ENCODE data around the gene CPEB4.

Gene CPEB4

DNA sequence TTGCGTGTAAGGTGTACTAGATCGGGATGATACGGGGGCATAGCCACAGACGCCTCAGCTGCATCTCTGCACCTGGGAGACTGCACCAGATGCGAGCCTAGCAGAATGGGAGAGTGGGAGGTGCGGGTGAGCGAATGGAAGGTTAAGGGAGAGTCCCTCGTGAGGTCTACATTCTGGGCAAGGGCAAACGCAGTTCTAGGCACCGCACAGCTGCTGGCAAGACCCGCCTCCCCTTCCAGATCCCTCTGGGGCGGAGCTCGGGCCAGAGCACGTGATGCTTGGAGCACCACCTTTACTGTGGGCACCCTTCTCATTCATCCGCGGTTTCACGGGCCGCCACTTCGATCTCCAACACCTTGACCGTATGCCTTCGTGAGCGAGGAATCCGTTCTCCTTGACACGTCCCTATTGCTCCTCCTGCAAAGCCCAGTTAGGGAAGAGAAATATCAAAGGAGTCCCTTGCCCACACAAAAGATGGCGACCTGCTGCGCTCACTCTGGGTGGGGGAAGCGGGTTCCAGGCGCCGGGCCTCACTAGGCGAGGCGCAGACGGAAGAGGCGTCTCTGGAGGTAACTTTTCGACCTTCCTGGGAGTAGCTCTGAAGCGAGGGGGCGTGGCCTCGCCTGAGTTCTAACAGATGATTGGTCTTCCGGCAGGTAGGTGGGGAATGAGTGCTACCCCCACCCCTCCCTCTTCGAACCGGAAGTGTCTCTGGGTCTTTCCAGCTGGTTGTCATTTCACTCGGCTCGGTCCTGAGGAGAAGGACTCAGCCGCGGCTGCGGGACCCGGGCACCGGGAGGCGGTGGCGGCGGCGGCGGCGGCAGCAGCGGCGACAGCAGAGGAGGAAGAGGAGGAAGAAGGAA, at the start of gene CPEB4:
Gene CPEB4, plus strand, starts transcription at position 740 of the 863 bp plus-strand sequence. CDS start 1,385 bp downstream, outside the sequence.
- DNase-seq: peak; percentile 98

DNA sequence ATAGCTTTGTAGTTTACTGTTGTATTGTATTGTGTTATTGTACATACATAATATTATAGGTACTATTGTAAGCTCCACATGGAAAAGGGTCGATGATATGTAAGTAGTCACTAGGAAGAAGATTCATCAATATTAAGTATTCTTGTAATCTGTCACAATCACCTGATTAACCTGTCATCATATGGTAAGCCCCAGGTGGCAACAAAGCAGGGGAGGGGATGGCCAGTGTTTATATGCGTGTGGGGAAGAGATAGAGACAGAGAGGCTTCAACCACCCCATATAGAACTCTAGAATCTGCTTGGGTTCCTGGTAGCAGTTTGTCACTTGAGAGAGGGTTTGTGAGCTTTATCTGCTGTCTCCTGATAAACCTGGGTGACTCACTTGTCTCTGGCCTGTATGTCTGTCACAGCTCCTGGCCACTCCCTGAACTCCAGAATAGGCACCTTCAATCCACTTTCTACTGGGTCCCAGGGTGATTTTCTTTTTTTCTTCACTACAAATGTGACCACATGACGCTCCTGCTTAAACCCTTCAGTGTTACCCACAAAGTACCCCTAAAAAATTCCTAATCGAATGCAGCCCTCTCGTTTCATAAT, 48.9 kb upstream of the CPEB4 start:
- no peak for DNase-seq

DNA sequence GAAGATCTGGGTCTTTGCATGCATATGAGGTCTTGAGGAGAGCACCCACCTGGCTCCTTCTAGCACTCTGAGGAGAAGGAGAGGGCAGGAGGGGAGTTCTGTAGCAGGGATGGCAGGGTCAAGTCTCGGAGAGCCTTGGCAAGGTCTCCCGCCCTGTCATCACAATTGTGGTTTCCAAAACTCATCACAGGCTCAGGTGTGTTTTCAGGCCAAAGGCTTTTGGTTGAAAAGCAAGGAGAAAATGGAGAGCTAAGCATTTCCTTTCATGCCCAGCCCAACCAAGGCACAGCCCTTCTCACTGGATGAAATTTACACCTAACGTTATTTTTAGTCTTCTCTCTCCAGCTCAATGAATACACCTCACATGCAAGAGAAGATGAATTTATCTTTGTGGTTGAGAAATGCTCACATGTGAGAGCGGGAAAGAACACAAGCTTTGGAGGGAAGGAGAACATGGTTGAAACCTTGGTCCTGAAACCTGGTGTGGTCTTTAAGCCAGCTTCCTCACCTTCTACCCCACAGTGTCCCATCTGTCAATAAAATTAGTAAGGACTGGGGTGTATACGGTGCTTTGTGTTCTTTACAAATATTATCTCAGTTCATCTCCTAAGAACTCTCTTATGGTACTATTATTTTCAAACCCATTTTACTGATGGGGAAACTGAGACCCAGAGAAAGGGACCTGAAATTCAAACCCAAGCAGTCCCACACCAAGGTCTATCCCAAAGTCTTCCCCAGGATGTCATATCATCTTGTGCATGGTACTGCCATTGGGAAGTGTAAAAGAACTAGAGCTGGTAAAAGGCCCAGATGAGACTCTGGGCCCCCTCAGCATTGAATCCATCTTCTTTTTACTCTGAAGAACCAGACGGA, 47.8 kb upstream of the CPEB4 start:
- no peak for DNase-seq

DNA sequence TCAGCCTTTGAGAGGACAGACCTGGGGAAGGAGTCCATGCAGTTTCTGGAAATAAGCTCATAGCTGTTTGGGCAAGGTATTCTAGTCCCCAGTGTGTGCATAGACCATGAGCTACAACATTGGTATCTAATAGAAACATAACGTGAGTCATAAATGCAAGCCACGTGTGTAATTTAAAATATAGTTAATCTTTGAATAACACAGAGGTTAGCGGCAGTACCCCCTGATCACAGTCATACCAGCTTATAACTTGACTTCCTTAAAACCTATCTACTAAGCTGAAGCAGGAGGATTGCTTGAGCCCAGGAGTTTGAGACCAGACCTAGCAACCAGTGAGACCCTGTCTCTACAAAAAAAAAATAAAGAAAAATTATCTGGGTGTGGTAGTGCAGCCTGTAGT, 46.4 kb upstream of the CPEB4 start:
- DNase-seq: no peak

DNA sequence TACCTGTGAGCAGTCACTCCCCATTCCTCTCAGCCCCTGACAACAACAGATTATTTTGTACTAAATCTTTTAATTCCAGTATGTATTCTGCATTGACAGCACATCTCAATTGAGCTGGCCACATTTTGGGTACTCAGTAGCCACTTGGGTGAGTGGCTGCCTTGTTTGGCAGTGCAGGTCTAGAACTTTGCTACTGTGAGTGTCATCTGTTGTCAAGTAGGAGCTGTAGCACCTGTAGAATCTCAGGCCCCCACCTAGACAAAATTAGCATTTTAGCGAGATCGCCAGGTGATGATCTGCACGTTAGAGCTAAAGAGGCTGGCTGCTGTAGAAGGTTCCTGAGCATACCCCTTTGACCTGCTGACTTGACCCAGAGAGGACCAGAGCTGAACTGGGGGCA, 44.4 kb upstream of the CPEB4 start:
- DNase-seq: no peak

DNA sequence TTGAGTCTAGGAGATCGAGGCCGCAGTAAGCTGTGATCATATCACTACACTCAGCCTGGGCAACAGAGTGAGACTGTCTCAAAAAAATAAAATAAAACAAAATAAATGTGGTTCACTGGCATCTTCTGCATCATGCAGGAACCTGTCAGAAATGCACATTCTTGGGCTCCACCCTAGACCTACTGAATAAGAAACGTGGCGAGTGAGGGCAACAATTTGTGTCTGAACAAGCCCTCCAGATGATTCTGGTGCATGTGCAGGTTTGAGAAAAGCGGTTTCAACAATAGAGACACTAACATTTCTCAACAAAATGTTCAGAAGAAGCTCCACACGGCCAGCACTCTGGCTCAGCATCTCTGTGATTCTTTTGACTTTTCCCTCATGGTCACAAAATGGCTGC, 42.8 kb upstream of the CPEB4 start:
- DNase-seq: no peak

DNA sequence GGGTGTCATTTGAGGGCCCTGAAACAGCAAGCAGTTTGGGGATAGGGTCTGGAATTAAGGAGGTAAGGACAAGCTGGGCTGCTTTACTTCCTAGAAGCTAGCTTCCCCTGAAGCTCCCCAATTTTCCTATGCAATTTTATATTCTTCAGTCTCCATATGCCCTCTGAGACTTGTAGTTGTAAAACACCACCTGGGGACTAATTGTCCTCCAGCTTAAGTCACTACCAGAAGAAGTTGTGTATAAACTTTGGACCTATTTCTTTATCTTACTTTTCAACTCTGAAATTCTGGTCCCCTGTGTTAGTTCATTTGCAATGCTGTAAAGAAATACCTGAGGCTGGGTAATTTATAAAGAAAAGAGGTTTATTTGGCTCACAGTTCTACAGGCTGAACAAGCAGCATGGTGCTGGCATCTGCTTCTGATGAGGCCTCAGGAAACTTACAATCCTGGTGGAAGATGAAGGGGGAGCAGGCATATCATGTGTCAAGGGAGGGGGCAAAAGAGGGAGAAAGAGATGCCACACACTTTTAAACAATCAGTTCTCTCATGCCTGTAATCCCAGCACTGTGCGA, 41.1 kb upstream of the CPEB4 start:
- no peak for DNase-seq

DNA sequence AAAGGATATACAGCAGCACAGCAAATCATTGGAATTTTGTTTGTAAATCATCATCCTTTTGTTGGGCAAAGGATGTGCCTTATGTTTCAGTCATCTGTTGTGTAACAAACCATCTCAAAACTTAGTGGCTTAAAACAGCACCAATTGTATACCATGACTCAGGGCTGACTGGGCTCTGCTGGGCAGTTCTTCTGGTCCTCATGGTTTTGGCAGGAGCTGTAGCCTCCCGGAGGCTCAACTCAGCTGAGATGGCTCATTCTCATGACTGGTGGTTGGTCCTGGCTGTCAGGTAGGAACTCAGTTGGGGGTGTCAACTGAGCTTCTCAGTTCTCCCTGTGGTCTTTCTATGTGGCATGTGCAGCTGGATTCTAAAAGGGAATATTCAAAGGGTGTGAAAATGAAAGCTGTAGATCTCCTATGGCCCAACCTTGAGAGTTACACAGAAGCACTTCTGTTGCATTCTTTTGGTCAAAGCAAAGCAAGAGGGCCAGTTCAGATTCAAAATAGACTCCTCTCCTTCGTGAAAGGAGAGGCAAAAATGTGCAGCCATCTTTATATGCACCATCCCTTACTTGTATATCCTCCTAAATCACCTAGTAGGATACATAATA, 39.1 kb upstream of the CPEB4 start:
- DNase-seq: no peak

DNA sequence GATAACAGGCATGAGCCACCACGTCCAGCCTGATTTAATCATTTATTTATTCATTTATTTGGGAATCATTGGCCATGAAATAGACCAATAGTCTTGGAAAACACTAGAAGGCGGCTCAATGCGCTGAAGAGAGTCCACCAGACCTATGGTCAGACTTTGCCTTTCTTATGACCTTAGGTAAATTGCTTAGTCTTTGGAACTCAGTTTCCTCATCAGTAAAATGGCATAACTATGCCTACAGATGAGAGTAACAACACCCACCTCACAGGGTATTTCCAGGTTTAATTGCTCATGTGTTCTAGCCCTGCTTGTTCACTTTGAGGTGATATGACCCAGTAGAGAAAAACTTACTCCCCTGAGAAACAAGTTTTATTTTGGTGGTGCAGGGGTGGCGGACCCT, 38.2 kb upstream of the CPEB4 start:
- DNase-seq: no peak

DNA sequence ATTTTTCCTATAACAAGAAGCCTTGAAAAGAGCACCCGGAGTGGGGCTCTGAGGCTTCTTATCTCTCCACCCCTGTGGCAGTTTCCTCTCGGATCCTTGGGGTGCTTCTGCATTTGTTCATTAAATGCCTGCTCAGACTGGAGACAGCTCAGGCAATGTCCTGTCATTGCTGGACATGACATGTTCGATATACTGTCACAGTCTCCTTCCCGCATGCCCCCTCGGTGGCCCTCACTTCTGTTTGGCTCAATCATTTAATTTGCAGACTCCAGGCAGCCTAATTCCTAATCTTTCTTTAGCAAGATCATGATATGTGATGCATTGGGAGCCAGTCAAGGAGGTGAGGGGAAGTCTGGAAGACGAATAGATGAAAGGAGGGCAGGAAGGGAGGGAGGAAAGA, 37.5 kb upstream of the CPEB4 start:
- DNase-seq: no peak

DNA sequence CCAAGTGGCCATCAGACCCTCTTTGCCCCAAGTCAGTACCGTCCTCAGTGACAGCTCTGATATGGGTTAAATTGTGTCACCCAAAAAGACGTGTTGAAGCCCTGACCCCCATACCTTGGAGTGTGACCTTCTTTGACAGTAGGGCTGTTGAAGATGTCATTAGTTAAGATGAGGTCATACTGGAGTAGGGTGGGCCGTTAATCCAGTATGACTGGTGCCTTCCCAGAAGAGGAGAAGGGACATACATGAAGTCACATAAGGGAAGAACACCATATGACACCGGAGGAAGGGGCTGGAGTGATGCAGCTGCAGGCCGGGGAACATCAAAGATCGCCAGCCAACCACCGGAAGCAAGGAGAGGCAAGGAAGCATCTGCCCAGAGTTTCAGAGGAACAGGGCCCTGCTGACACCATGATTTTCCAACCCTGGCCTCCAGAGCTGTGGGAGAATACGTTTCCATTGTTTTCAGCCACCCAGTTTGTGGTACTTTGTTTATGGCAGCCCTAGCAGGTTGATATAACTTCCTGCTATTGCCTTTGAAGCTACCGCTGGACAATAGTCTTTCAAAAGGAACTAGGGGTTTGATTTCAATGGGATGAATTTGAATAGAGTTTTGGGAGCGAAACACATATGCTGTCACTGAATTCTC, 36.4 kb upstream of the CPEB4 start:
- no peak for DNase-seq

DNA sequence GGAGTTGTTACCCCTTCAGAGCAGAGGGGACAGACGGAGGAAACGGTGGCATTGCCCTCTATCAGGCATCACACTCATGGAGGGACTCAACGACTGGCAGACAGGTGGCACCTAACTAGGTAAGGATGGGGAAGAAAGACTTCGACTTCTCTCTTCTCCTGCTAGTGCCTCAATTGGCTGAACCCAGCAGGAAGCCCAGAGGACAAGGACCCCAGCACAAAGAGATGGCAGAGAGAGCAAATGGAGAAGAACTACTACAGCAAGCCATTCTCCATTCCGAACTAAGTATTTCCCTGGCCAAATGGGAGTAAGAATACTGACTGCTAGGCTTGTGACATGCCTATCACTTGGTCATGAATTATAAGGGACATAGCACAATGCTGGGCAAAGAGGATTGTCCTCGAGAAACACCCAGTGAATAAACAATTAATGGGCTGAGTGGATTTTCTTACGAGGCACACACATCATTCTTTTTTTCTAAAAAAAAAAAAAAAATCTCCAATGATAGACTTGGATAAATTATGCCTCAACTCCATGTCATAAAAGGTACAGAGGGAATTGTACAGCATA, 35.3 kb upstream of the CPEB4 start:
- DNase-seq: no peak

DNA sequence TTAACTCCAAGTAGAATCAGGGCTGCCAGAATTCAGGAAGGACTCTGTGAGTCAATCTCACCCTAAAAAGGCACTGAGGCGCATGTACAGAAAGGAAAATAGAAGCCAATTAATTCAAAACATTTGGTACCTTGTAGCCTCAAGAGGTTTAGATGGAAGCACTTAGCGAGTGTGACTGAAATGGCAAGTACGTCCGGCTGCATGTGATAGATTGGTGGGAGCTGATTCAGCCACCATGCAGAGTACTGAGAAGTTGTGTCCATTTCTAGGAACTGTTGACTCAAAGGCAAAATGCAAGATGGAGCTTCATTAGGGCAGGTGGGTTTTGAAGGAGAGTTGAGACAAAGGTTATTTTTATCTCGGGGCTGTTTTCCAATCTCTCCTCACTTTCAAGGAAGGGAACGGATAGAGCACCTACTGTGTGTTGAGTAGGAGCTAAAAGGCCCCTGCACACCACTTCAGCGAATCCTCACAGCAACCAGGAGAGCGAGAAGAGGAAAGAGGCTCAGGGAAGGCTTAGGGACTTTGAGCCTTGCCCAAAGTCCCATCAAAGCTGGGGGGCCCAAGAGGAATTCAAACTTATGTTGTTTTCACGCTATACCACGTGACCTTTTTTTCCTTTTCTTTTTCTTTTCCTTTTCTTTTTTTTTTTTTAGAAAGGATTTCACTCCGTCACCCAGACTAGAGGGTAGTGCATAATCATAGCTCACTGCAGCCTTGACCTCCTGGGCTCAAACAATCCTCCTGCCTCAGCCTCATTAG, 34.6 kb upstream of the CPEB4 start:
- peak; percentile 29 for DNase-seq

DNA sequence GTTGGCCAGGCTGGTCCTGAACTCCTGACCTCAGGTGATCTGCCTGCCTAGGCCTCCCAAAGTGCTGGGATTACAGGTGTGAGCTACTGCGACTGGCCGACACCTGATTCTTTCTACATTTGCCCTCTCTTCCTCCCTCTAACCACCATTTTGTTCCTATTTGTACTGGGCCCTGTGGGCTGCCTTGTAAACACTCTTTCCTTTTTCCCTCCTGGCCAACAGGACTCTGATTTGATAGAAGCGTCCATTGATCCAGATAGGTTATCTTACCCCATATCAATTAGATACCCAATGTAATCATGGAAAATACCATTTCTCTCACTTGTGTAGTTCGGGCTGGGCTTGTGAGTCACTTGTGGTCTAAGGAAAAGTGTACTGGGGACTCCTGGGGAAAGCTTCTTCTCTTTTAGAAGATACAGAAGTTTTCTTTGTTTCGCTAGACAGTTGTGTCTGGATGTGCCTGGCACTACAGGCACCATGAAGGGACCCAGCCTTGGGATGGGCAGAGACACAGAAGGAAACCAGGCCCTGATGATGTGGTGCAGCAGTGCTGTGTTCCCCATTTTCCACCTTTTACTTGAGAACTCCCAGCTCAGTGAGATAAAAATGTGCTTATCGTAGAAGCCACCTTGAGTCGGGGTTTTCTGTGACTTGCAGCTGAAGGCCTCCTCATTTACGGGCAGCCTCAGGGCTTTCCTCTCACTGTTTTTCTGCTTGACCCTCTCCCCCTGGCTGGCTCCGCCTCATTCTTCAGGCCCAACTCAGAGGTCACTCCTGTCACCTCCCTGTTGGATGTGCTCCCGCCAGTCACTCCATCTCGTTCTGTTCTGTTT, 32.8 kb upstream of the CPEB4 start:
- no peak for DNase-seq

DNA sequence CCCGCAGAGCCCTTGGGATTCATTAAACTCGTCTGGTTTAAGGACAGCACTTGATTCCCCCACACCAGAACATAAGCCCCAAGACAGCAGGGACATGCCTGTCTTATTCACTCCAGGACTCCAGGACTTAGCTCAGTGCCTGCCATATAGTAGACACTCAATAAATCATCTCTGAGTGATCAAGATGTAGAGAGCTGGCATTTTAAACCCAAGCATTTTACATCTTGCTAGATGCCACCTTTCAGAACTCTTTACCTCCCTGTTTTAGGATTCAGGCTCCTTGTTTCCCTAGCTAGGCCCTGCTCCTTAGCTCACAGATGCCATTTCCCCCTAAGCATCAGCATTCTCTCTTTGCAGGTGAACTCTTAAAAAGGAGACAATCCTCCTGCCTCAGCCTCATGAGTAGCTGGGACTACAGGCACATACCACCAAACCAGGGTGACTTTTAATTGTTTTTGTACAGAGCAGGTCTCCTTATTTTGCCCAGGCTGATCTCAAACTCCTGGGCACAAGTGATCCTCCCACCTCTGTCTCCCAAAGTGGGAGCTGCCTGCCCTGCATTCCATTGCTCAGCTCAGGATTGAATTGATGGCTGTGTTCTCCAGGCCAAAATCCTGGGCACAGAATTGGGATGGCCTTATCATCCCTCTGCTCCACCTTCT, 32.0 kb upstream of the CPEB4 start:
- DNase-seq: no peak

DNA sequence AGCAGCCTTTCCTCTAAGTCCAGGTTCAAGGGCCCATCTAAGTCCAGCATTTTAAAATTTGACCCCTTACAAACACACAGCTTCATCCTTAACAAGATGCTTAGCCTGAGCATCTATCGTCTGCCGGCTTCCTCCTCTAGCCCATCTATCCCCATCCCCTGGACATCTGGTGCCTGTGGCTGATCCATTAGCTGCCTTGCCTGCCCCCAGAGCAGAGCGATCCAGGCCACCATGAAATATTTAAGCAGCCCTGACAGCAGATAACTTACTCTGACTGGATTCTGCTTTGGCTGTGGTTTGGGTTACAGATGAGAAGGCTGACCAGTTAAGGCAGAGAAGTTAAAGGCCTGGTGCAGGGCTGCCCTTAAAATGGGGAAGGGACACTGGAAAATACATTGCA, 30.9 kb upstream of the CPEB4 start:
- no peak for DNase-seq

DNA sequence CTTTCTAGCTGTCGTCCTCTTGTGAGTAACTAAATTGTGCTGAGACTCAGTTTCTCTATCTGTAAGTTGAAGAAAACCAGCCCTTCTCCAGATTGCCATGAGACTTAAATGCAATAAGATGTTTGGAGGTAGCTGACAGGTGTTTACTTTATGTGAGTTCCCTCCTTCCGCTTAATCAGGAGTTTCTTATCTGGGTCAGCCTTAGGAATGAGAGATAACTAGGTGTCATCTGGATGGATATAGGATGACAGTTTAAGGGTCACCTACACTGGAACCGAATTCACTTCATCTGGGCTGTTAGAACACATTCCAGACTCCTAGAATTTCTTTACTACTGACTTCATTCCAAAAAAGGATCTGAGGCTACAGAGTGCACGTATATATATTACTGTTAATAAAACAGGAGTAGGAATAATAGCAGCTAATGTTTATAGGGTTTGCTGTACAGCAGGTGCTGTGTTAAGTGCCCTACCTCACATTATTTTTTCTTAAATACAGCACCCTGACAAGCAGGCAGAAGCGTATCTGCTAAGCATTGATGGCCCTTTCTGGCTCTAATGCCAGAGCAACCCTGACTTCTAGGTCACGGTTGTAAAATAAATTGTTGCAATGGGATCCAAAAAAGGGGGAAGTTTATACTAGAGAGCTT, 30.0 kb upstream of the CPEB4 start:
- no peak for DNase-seq

DNA sequence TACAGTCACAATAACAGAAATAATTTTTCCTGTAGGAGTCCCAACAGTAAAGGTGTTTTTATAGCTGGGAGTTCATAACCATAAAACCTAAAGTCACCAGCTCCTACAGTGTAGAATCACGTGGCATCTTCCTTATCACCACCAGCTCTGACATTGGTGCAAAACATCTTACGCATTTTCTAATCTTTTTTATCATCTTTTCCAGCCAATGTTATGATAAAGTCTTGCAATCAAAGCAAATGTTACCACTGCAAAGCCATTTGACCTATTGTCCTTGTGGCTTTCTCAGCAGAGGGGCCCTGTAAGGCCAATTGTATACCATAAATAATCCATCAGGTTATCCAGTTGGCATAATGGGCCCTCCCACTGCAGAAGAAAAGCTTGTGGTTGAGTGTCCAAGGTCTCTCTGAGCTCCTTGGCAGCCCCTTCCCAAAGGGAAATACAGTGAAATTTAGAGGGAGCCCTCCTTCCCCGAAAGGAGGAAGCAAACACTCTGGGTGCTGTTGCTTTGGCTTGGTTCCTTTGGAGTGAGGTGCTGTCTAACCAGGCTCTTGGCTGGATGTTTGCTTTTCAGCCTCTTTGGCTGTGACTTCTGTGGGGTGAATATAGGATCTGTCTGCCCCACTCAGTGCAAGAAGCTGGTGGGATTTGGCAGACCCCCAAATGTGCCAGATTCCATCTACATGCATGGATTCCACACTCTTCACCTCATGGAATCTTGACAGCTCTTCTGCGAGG, 29.3 kb upstream of the CPEB4 start:
- DNase-seq: no peak
